ENCODE data around the gene OMP. TPM values are rescaled to one million over a fixed set of nuclear protein-coding genes. Genes with fewer than 3 reads are reported as not detected.
A peak's percentile ranks its signal among the peaks of the same experiment; 100 is the strongest.

The OMP gene
- total RNA-seq, 1 experiment from 2014 or later: 1.4 TPM

GRCh38 chr11:77112641-77113381, 10.2 kb downstream of the OMP start:
- ChIA-PET POLR2A (ENCODE audit: unreplicated experiment) (no interaction called here), CTCF (interaction anchor here (0.5 to 1.1 kb wide), 4 partner anchors 21 to 172 kb away, joined by 3 to 7 read pairs (median 4); no protein-coding TSS in a partner anchor)
- no peaks in the 10 kb centered on the region for H4K20me1 ChIP-seq (ENCODE audit: insufficient read depth)
- H2AFZ ChIP-seq: no peak overlapping the region
- H3F3A ChIP-seq (ENCODE audit: insufficient read depth, low read depth): no peaks in the 10 kb centered on the region
- BruUV-seq (replicated peaks): no TSS peak
- no peaks in the 10 kb centered on the region for H3K27me3 ChIP-seq (ENCODE audit: insufficient read depth, low read depth)
- H3K36me3 ChIP-seq (ENCODE audit: low read depth): no peaks in the 10 kb centered on the region
- H3K4me3 ChIP-seq: no peak overlapping the region
- H3K9me3 ChIP-seq (ENCODE audit: insufficient read depth, low read depth): no peaks in the 10 kb centered on the region
- DNase-seq: no peak
- TF ChIP-seq CTCF (conservative IDR thresholded peaks at IDR 0.05) (no peak), EZH2 (IDR thresholded peaks at IDR 0.05; ENCODE audit: low read depth) (no peak)
- peaks cover 10% of the 10 kb centered on the region for H3K4me1 ChIP-seq (replicated peaks; ENCODE audit: insufficient read depth)
- no peak overlapping the region for H3K27ac ChIP-seq
- no peaks in the 10 kb centered on the region for H3K9me2 ChIP-seq (ENCODE audit: insufficient read depth)
- intact Hi-C loops (cut with micrococcal nuclease; ENCODE audit: unreplicated experiment): loop anchor here (1.0 to 5.0 kb wide), 2 partner anchors 66 to 191 kb away; no protein-coding TSS in a partner anchor
- no peaks in the 10 kb centered on the region for H3K79me2 ChIP-seq (ENCODE audit: low read depth)
- H3K4me2 ChIP-seq: no peak overlapping the region

GRCh38 chr11:77113382-77114088, 10.9 kb downstream of the OMP start:
- no peak overlapping the region for H3K4me3 ChIP-seq
- H3K9me3 ChIP-seq (ENCODE audit: insufficient read depth, low read depth): no peaks in the 10 kb centered on the region
- H2AFZ ChIP-seq: no peak overlapping the region
- ChIA-PET POLR2A (ENCODE audit: unreplicated experiment) (no interaction called here), CTCF (interaction anchor here (0.5 kb wide), 1 partner anchor 66 kb away, joined by 7 read pairs; no protein-coding TSS in a partner anchor)
- peak; percentile 86 for TF ChIP-seq CTCF (conservative IDR thresholded peaks at IDR 0.05)
- TF ChIP-seq EZH2 (IDR thresholded peaks at IDR 0.05; ENCODE audit: low read depth): no peak
- H3K27ac ChIP-seq: no peak overlapping the region
- H3K9me2 ChIP-seq (ENCODE audit: insufficient read depth): no peaks in the 10 kb centered on the region
- peaks cover 3% of the 10 kb centered on the region; the same call in 1 of the 2 replicates for H3K4me1 ChIP-seq (replicated peaks; ENCODE audit: insufficient read depth)
- BruUV-seq (replicated peaks): no TSS peak
- peak in 1 of 2 experiments; percentile 52 for DNase-seq
- no peaks in the 10 kb centered on the region for H3K36me3 ChIP-seq (ENCODE audit: low read depth)
- H3F3A ChIP-seq (ENCODE audit: insufficient read depth, low read depth): no peaks in the 10 kb centered on the region
- H4K20me1 ChIP-seq (ENCODE audit: insufficient read depth): no peaks in the 10 kb centered on the region
- intact Hi-C loops (cut with micrococcal nuclease; ENCODE audit: unreplicated experiment): loop anchor here (1.0 to 5.0 kb wide), 2 partner anchors 66 to 191 kb away; no protein-coding TSS in a partner anchor
- H3K27me3 ChIP-seq (ENCODE audit: insufficient read depth, low read depth): no peaks in the 10 kb centered on the region
- no peak overlapping the region for H3K4me2 ChIP-seq
- H3K79me2 ChIP-seq (ENCODE audit: low read depth): no peaks in the 10 kb centered on the region

GRCh38 chr11:77114089-77114463, 11.4 kb downstream of the OMP start:
- Histone ChIP-seq H3K9me2 (ENCODE audit: insufficient read depth) (no peaks in the 10 kb centered on the region), H3K9me3 (ENCODE audit: insufficient read depth, low read depth) (no peaks in the 10 kb centered on the region), H3K79me2 (ENCODE audit: low read depth) (no peaks in the 10 kb centered on the region), H3K4me2 (no peak overlapping the region), H3K36me3 (ENCODE audit: low read depth) (no peaks in the 10 kb centered on the region), H4K20me1 (ENCODE audit: insufficient read depth) (no peaks in the 10 kb centered on the region; the same call in 1 of the 2 replicates), H3K27ac (no peak overlapping the region), H3K4me3 (no peak overlapping the region), H3K4me1 (replicated peaks; ENCODE audit: insufficient read depth) (peaks cover 3% of the 10 kb centered on the region; the same call in 1 of the 2 replicates), H3K27me3 (ENCODE audit: insufficient read depth, low read depth) (no peaks in the 10 kb centered on the region), H2AFZ (no peak overlapping the region), H3F3A (ENCODE audit: insufficient read depth, low read depth) (no peaks in the 10 kb centered on the region)
- BruUV-seq (replicated peaks): no TSS peak
- TF ChIP-seq CTCF (conservative IDR thresholded peaks at IDR 0.05) (no peak), EZH2 (IDR thresholded peaks at IDR 0.05; ENCODE audit: low read depth) (no peak)
- intact Hi-C loops (cut with micrococcal nuclease; ENCODE audit: unreplicated experiment): loop anchor here (5.0 kb wide), 1 partner anchor 192 kb away; no protein-coding TSS in a partner anchor
- DNase-seq: no peak
- CTCF ChIA-PET: interaction anchor here (1.0 kb wide), 1 partner anchor 15 kb away, joined by 5 read pairs; no protein-coding TSS in a partner anchor
- POLR2A ChIA-PET (ENCODE audit: unreplicated experiment): no interaction called here

All from PC-9 (cell line).